Tibial artery (tissue), 4 donors: ENCODE data around the gene RPL10A.

Source experiments
- DNase-seq, 2 donors: peaks; one replicate each; pipeline ENCODE4 v3.0.0-alpha.2; 2019
- H3K27ac ChIP-seq, 2 donors: fragments of 200-600 bp; sonication (generic) in 1 of 2; 1 replicate in 1 of 2; 2 replicates in 1 of 2; pipeline ENCODE4 v1.5.1; 2018 to 2019; ENCODE audit warnings: mild to moderate bottlenecking in 1 of 2
- H3K27me3 ChIP-seq, 2 donors: fragments of 200-600 bp; sonication (generic) in 1 of 2; one replicate each; pipeline versions ENCODE4 v1.5.1 to v1.6.0; 2016 to 2019
- H3K36me3 ChIP-seq, 3 donors: fragments of 200-600 bp; sonication (generic) in 2 of 3; one replicate each; pipeline ENCODE4 v1.5.1; 2016 to 2019; ENCODE audit warnings: mild to moderate bottlenecking in 2 of 3
- H3K4me1 ChIP-seq, 4 donors: fragments of 200-600 bp; sonication (generic) in 2 of 4; 1 replicate in 3 of 4; 2 replicates in 1 of 4; pipeline ENCODE4 v1.5.1; 2016 to 2019
- H3K4me3 ChIP-seq, 2 donors: fragments of 200-600 bp; sonication (generic) in 1 of 2; 1 replicate in 1 of 2; 2 replicates in 1 of 2; pipeline ENCODE4 v1.5.1; 2018 to 2019; ENCODE audit warnings: mild to moderate bottlenecking in 2 of 2
- H3K9me3 ChIP-seq, 3 donors: fragments of 200-600 bp; sonication (generic) in 1 of 3; one replicate each; pipeline ENCODE4 v1.5.1; 2016 to 2019
- intact Hi-C: fragments of 100-400 bp; cut with DNase I; formaldehyde crosslinking; loops from one replicate; pipeline ENCODE4 v1.15.0; 2023; ENCODE audit warnings: low total_unique reads
- TF ChIP-seq, protein P1 (sequence below), 2 experiments: fragments of 200-600 bp in 1 of 2; fragments of 450-650 bp in 1 of 2; IDR thresholded peaks; one replicate each; pipeline ENCODE4 v1.5.1; 2017 to 2019; ENCODE audit warnings: antibody characterized with exemption in 2 of 2, mild to moderate bottlenecking in 1 of 2, moderate library complexity in 1 of 2

The RPL10A gene

DNA sequence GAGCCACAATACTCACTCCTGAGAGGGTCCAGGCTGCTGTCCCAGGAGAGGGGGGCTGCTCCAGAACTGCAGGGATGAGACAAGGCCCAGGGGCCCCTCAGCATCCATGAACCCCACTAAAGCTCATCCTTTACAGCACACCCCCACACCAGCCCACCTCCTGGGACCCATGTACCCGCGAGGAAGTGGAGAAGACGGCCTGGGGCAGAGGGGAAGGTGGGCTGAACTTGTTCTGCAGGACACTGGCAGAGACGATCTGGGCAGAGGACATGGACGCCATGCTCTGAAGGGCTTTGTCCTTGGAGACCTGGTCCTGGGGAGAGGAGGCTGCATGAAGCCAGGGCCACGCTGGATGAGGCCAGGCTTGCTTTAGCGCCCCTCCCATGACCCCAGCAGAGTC, 10.1 kb downstream of the RPL10A start:
- intact Hi-C loops, result no loop called here
- Histone ChIP-seq H3K4me3 (no peak overlapping the region), H3K27ac (no peak overlapping the region), H3K4me1 (peaks cover 0 to 5% (median 0%) of the 10 kb centered on the region in 4 donors), H3K9me3 (no peaks in the 10 kb centered on the region), H3K36me3 (peaks cover 49 to 97% (median 68%) of the 10 kb centered on the region in 3 donors), H3K27me3 (no peaks in the 10 kb centered on the region)
- no peak for DNase-seq
- TF ChIP-seq, protein P1, sequence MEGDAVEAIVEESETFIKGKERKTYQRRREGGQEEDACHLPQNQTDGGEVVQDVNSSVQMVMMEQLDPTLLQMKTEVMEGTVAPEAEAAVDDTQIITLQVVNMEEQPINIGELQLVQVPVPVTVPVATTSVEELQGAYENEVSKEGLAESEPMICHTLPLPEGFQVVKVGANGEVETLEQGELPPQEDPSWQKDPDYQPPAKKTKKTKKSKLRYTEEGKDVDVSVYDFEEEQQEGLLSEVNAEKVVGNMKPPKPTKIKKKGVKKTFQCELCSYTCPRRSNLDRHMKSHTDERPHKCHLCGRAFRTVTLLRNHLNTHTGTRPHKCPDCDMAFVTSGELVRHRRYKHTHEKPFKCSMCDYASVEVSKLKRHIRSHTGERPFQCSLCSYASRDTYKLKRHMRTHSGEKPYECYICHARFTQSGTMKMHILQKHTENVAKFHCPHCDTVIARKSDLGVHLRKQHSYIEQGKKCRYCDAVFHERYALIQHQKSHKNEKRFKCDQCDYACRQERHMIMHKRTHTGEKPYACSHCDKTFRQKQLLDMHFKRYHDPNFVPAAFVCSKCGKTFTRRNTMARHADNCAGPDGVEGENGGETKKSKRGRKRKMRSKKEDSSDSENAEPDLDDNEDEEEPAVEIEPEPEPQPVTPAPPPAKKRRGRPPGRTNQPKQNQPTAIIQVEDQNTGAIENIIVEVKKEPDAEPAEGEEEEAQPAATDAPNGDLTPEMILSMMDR (IDR thresholded peaks at IDR 0.05), result no peak

DNA sequence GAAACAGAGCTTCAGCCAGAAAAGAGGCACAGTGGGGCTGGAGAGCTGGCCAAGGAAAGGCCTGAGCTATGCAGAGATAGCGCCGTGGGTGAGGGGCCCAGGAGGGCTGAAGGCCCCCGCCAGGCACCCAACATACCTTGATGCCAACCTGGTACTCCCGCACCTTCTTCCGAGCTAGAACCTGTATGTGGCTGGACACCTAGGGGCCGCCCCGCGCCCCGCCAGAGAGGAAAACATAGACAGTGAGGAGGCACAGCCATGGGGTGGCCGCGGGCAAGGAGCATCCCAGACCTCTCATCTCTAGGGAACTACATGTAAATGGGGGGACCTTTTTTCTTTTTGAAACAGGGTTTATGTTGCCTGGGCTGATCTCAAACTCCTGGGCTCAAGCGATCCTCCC, 12.0 kb downstream of the RPL10A start:
- intact Hi-C loops, result no loop called here
- DNase-seq, result no peak

DNA sequence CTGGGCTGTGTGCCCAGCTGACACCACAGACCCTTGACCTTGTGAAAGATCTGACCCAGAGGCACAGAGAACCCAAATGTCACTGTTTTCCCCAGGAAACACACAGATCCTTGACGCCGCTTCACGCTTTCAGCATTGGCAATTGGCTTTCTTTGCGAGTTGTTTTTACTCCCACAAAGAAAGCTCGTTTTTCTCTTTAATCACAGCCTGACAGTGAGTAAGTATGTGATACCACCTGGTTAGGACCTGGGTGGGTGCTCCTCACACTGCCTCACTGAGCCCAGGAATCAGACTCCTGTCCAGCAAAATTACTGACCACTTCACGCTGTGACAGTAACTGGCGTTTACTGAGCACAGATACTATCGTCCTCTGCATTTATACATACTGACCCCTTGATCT, 13.0 kb downstream of the RPL10A start:
- H3K27ac ChIP-seq, result peak overlapping the region in 1 of 2 donors; percentile 13
- H3K9me3 ChIP-seq, result no peaks in the 10 kb centered on the region
- H3K36me3 ChIP-seq, result peaks cover 31 to 83% (median 55%) of the 10 kb centered on the region in 3 donors
- TF ChIP-seq, protein P1 (IDR thresholded peaks at IDR 0.05), result no peak
- no peaks in the 10 kb centered on the region for H3K27me3 ChIP-seq
- H3K4me3 ChIP-seq, result no peak overlapping the region
- DNase-seq, result no peak
- H3K4me1 ChIP-seq, result peaks cover 0 to 18% (median 17%) of the 10 kb centered on the region in 4 donors
- intact Hi-C loops, result no loop called here

More for the DNA sequence above, 12.0 kb downstream of the RPL10A start:
- Histone ChIP-seq H3K4me1 (peaks cover 0 to 8% (median 6%) of the 10 kb centered on the region in 4 donors), H3K27me3 (no peaks in the 10 kb centered on the region), H3K4me3 (no peak overlapping the region), H3K9me3 (no peaks in the 10 kb centered on the region), H3K36me3 (peaks cover 38 to 94% (median 64%) of the 10 kb centered on the region in 3 donors), H3K27ac (no peak overlapping the region)
- TF ChIP-seq, protein P1 (IDR thresholded peaks at IDR 0.05), result no peak

DNA sequence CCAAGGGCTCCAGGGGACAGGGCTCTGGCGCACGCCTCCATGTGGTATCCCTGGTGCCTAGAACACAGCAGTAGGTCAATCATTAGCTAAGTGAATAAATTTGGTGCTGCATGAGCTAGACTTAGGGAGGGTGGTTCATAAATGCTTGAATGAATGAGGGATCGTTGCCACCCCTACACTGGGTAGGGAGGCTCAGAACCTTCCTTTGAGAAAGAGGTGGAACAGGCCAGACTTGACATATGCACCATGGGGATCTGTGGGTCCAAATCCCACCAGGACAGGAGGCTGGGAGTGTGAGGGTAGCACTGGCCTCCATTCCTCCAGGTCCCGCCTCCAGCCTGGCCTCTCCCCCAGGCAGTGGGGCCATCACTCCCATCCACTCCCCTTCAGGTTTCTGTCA, 14.9 kb downstream of the RPL10A start:
- Histone ChIP-seq H3K27me3 (no peaks in the 10 kb centered on the region), H3K36me3 (peaks cover 29 to 65% (median 48%) of the 10 kb centered on the region in 3 donors), H3K27ac (peak overlapping the region in 1 of 2 donors; percentile 100), H3K4me1 (peaks cover 0 to 36% (median 33%) of the 10 kb centered on the region in 4 donors), H3K4me3 (no peak overlapping the region), H3K9me3 (no peaks in the 10 kb centered on the region)
- intact Hi-C loops, result no loop called here
- DNase-seq, result no peak
- TF ChIP-seq, protein P1 (IDR thresholded peaks at IDR 0.05), result no peak

DNA sequence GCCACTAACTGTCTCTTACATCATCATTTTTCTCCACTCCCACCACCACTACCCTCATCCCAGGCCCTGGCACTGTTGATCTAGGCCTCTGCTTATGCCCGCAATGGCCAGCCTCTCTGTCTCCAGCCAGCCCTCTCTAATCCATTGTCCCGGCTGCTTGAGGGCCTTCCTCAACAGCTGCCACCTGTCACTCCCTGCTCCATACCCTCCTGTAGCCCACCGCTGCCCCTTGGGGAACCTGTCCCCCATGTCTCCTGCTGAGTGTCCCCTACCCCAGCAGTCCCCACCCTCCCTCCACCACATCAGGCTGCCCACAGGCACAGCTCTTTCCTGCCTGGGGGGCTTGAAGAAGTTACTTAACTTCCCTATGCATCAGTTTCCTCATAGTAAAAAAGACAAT, 15.3 kb downstream of the RPL10A start:
- Histone ChIP-seq H3K9me3 (no peaks in the 10 kb centered on the region), H3K27ac (peak overlapping the region; percentile 92 to 100), H3K27me3 (no peaks in the 10 kb centered on the region), H3K4me1 (peaks cover 0 to 41% (median 37%) of the 10 kb centered on the region in 4 donors), H3K4me3 (no peak overlapping the region), H3K36me3 (peaks cover 25 to 60% (median 44%) of the 10 kb centered on the region in 3 donors)
- TF ChIP-seq, protein P1 (IDR thresholded peaks at IDR 0.05), result no peak
- intact Hi-C loops, result no loop called here
- DNase-seq, result no peak
